ENCODE results near the gene VTCN1. TPM values are rescaled to one million over a fixed set of nuclear protein-coding genes. Genes with fewer than 3 reads are reported as not detected.

The VTCN1 gene
- total and polyA plus RNA-seq, 8 donors: 0.48 to 3.2 (median 0.65) TPM; not detected in 4

DNA sequence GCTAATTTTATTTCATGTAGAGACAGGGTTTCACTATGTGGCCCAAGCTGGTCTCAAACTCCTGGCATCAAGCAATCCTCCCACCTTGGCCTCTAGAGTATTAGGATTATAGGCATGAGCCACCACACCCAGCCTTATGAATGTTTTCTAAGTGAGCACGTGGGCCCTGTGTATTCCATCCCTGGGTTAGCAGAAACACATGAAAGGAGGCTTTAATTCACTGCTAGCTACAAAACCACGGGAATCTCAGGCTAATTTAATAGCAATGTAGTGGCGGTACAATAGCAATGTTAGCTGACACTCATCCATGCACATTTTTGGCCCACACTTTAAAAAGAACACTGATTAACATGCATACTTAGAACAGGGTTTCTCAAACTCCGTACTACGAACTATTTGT, 32.0 kb downstream of the VTCN1 start:
- Histone ChIP-seq H3K36me3 (no peaks in the 10 kb centered on the region), H3K27ac (peak overlapping the region in 1 of 5 donors; percentile 8), H3K4me1 (peaks cover 0 to 4% (median 0%) of the 10 kb centered on the region in 4 donors), H3K4me3 (no peak overlapping the region), H3K27me3 (no peaks in the 10 kb centered on the region), H3K9me3 (no peaks in the 10 kb centered on the region)
- DNase-seq: no peak
- TF ChIP-seq, protein P1, sequence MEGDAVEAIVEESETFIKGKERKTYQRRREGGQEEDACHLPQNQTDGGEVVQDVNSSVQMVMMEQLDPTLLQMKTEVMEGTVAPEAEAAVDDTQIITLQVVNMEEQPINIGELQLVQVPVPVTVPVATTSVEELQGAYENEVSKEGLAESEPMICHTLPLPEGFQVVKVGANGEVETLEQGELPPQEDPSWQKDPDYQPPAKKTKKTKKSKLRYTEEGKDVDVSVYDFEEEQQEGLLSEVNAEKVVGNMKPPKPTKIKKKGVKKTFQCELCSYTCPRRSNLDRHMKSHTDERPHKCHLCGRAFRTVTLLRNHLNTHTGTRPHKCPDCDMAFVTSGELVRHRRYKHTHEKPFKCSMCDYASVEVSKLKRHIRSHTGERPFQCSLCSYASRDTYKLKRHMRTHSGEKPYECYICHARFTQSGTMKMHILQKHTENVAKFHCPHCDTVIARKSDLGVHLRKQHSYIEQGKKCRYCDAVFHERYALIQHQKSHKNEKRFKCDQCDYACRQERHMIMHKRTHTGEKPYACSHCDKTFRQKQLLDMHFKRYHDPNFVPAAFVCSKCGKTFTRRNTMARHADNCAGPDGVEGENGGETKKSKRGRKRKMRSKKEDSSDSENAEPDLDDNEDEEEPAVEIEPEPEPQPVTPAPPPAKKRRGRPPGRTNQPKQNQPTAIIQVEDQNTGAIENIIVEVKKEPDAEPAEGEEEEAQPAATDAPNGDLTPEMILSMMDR (IDR thresholded peaks at IDR 0.05): no peak
- TF ChIP-seq POLR2AphosphoS5 (IDR thresholded peaks at IDR 0.05) (no peak), POLR2A (IDR thresholded peaks at IDR 0.05) (no peak), EP300 (IDR thresholded peaks at IDR 0.05) (no peak)
- WGBS, 5 donors: 49 to 70% (median 64%) methylated on average over 5 of the region's 5 CpGs
- intact Hi-C loops (cut with DNase I; ENCODE audit: low total_unique reads): no loop called here

DNA sequence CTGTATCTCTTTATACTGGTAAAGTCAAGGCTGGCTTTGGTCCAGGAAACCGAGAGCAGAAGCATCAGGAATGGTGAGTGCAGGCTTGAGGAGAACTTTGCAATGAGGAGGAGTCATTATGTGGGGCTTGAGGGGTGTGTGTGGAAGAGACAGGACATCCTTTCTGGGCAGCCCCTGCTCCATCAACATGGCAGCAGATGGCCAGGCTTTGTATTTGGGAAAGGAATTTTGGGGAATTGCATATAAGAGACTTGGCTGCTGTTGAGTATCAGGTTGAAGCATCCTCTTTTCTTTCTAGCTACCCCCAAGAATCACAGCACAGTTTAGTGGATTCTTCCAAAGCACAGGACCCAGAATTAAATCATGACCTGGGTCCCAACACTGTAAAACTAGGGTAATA, 33.4 kb downstream of the VTCN1 start:
- Histone ChIP-seq H3K27ac (no peak overlapping the region), H3K36me3 (no peaks in the 10 kb centered on the region), H3K9me3 (no peaks in the 10 kb centered on the region), H3K4me3 (no peak overlapping the region), H3K27me3 (no peaks in the 10 kb centered on the region), H3K4me1 (peaks cover 0 to 4% (median 0%) of the 10 kb centered on the region in 4 donors)
- TF ChIP-seq EP300 (IDR thresholded peaks at IDR 0.05) (no peak), POLR2A (IDR thresholded peaks at IDR 0.05) (no peak), POLR2AphosphoS5 (IDR thresholded peaks at IDR 0.05) (no peak)
- TF ChIP-seq, protein P1 (IDR thresholded peaks at IDR 0.05): no peak
- intact Hi-C loops (cut with DNase I; ENCODE audit: low total_unique reads): no loop called here
- no peak for DNase-seq
- WGBS, 5 donors: 30 to 56% (median 42%) methylated on average over 1 of the region's 1 CpG

DNA sequence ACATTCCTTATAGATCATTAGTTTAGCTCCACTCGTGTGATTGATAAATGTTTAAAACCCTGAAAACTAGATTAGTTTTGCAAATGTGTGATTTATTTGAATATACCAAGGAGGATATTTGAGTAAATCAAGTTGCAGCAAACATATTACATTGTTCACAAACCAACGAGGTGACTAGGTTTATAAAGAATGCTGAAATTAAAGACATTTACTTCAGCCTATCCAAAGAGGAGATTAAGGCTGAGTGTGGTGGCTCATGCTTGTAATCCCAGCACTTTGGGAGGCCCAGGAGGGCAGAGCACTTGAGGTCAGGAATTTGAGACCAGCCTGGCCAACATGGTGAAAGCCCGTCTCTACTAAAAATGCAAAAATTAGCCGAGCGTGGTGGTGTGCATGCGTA, 34.1 kb downstream of the VTCN1 start:
- no peak for DNase-seq
- no peak overlapping the region for H3K4me3 ChIP-seq
- H3K4me1 ChIP-seq: peaks cover 0 to 4% (median 0%) of the 10 kb centered on the region in 4 donors
- no peaks in the 10 kb centered on the region for H3K36me3 ChIP-seq
- intact Hi-C loops (cut with DNase I; ENCODE audit: low total_unique reads): no loop called here
- TF ChIP-seq POLR2A (IDR thresholded peaks at IDR 0.05): no peak
- TF ChIP-seq POLR2AphosphoS5 (IDR thresholded peaks at IDR 0.05): no peak
- TF ChIP-seq, protein P1 (IDR thresholded peaks at IDR 0.05): no peak
- TF ChIP-seq EP300 (IDR thresholded peaks at IDR 0.05): no peak
- H3K27me3 ChIP-seq: no peaks in the 10 kb centered on the region
- no peak overlapping the region for H3K27ac ChIP-seq
- no peaks in the 10 kb centered on the region for H3K9me3 ChIP-seq
- 73 to 81% (median 76%) methylated on average over 6 of the region's 6 CpGs for WGBS, 5 donors

DNA sequence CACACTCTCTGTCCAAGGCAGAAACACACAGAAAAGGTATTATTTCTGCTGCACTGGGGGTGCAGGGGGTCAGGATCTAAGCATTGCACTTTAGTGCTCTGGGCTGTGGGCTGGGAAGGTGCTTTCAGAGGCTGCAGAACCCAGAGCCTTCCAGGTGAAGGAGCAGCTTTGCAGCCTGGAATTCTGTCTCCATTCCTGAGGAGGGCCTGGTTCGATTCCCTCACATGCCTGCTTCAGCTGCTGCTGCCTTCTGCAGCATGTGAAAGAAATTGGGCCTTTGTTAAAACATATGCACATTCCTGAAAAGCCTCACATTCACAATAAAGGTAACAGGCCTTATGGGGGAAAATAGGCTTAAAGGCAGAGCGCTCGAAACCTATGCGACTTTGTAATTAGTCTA, 35.9 kb downstream of the VTCN1 start:
- Histone ChIP-seq H3K4me3 (no peak overlapping the region), H3K27ac (no peak overlapping the region), H3K27me3 (no peaks in the 10 kb centered on the region), H3K36me3 (no peaks in the 10 kb centered on the region), H3K9me3 (no peaks in the 10 kb centered on the region), H3K4me1 (no peaks in the 10 kb centered on the region)
- WGBS, 5 donors: 94 to 98% (median 97%) methylated on average over 3 to 4 of the region's 4 CpGs
- no peak for DNase-seq
- intact Hi-C loops (cut with DNase I; ENCODE audit: low total_unique reads): no loop called here
- TF ChIP-seq POLR2A (IDR thresholded peaks at IDR 0.05) (no peak), POLR2AphosphoS5 (IDR thresholded peaks at IDR 0.05) (no peak), EP300 (IDR thresholded peaks at IDR 0.05) (no peak)
- TF ChIP-seq, protein P1 (IDR thresholded peaks at IDR 0.05): no peak
